Vagina (tissue), 2 donors: ENCODE measurements around the gene TSPAN4. TPM values are rescaled to one million over a fixed set of nuclear protein-coding genes. Genes with fewer than 3 reads are reported as not detected.

ENCODE experiments used
- DNase-seq, 2 donors: peaks; one replicate each; pipeline ENCODE4 v3.0.0-alpha.2; 2017; ENCODE audit errors: extremely low spot score in 2 of 2
- H3K27ac ChIP-seq: fragments of 200-600 bp; sonication (generic); one replicate; pipeline ENCODE4 v1.5.1; 2019
- H3K27me3 ChIP-seq: fragments of 200-600 bp; sonication (generic); one replicate; pipeline ENCODE4 v1.5.1; 2019
- H3K36me3 ChIP-seq, 2 donors: fragments of 200-600 bp; sonication (generic); one replicate each; pipeline ENCODE4 v1.5.1; 2017 to 2019
- H3K4me1 ChIP-seq: fragments of 200-600 bp; sonication (generic); one replicate; pipeline ENCODE4 v1.5.1; 2019
- H3K4me3 ChIP-seq, 2 donors: fragments of 200-600 bp; sonication (generic); 1 replicate in 1 of 2; 2 replicates in 1 of 2; pipeline ENCODE4 v1.5.1; 2016 to 2019
- H3K9me3 ChIP-seq: fragments of 200-600 bp; sonication (generic); one replicate; pipeline ENCODE4 v1.5.1; 2019
- POLR2A ChIP-seq, 2 donors: fragments of 450-650 bp; IDR thresholded peaks; one replicate each; pipeline ENCODE4 v1.6.1; 2017; ENCODE audit warnings: antibody characterized with exemption in 2 of 2, mild to moderate bottlenecking in 2 of 2, moderate library complexity in 2 of 2
- POLR2AphosphoS5 ChIP-seq, 2 donors: sonication (generic); formaldehyde crosslinking; IDR thresholded peaks; one replicate each; pipeline ENCODE4 v1.9.0; 2017; ENCODE audit warnings: antibody characterized with exemption in 2 of 2, mild to moderate bottlenecking in 2 of 2, low read depth in 1 of 2; ENCODE audit not compliant: insufficient read depth in 1 of 2
- intact Hi-C: fragments of 100-400 bp; cut with DNase I; formaldehyde crosslinking; loops from one replicate; pipeline ENCODE4 v1.15.1; 2023
- total RNA-seq: library from RNA; depleted of rRNA; stranded (reverse); fragments of >200 nt; gene quantifications from one replicate; pipeline ENCODE4 v1.2.3, GENCODE V29; 2016
- TF ChIP-seq, protein P1 (sequence below), 3 experiments: fragments of 450-650 bp in 2 of 3; fragments of 200-600 bp in 1 of 3; sonication (generic) in 1 of 3; IDR thresholded peaks; one replicate each; pipeline ENCODE4 v1.5.1; 2017 to 2019; ENCODE audit warnings: antibody characterized with exemption in 3 of 3, mild to moderate bottlenecking in 2 of 3, moderate library complexity in 2 of 3

The TSPAN4 gene
- total RNA-seq, 1 donor from 2014 or later = 99.0 TPM

DNA sequence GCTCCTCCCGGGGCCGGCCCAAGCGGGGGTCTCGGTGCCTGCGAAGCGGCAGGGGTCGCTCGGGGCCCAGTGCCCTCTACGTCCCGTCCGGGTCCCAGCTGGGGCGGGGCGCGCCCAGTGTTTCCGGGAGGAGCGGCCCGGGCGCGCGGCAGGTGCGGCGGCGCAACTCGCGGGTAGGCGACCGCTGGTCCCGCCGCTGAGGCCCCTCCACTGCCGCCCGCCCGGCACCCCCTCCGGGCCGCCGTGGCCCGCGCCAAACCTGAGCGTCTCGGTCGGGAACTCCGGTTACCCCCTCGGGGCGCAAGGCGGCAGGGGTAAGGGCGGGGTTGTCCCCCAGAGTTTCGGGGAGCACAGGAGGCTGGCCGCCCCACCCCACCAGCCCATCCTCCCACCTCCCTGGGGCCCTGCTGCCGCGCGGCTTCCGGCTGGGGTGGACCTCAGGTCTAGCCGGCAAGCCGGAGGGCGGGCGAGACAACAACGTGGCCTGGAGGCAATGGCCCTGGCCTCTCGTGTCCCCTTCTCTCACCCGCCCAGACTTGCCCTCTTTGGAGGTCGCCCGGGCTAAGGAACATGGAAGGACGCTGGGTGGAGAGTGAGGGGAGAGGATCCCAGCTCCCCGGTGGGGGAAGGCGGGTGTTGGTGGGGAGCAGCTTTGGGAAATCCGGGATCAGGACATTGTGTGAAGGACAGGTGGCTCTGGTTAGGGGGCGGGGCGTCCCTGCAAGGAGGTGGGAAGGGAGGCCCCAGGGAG, 15.3 kb upstream of the TSPAN4 start:
- Histone ChIP-seq H3K4me3 (peak overlapping the region; percentile 33 to 36), H3K4me1 (peaks cover 59% of the 10 kb centered on the region), H3K36me3 (peaks cover 0 to 27% of the 10 kb centered on the region in 2 donors), H3K27me3 (no peaks in the 10 kb centered on the region), H3K27ac (no peak overlapping the region), H3K9me3 (no peaks in the 10 kb centered on the region)
- no peak for DNase-seq
- intact Hi-C loops = no loop called here
- TF ChIP-seq POLR2A (IDR thresholded peaks at IDR 0.05) (no peak), POLR2AphosphoS5 (IDR thresholded peaks at IDR 0.05; ENCODE audit: insufficient read depth in 1 of 2, low read depth in 1 of 2) (no peak)
- TF ChIP-seq, protein P1, sequence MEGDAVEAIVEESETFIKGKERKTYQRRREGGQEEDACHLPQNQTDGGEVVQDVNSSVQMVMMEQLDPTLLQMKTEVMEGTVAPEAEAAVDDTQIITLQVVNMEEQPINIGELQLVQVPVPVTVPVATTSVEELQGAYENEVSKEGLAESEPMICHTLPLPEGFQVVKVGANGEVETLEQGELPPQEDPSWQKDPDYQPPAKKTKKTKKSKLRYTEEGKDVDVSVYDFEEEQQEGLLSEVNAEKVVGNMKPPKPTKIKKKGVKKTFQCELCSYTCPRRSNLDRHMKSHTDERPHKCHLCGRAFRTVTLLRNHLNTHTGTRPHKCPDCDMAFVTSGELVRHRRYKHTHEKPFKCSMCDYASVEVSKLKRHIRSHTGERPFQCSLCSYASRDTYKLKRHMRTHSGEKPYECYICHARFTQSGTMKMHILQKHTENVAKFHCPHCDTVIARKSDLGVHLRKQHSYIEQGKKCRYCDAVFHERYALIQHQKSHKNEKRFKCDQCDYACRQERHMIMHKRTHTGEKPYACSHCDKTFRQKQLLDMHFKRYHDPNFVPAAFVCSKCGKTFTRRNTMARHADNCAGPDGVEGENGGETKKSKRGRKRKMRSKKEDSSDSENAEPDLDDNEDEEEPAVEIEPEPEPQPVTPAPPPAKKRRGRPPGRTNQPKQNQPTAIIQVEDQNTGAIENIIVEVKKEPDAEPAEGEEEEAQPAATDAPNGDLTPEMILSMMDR (IDR thresholded peaks at IDR 0.05) = no peak

- Histone ChIP-seq H3K27ac (no peak within 1 kb of the TSS), H3K4me1 (peaks cover 61% of the 10 kb centered on the region), H3K9me3 (no peaks in the 10 kb centered on the region), H3K36me3 (peaks cover 0 to 22% of the 10 kb centered on the region in 2 donors), H3K4me3 (peak within 1 kb of the TSS; percentile 33 to 36), H3K27me3 (no peaks in the 10 kb centered on the region)
- intact Hi-C loops = no loop called here
- TF ChIP-seq, protein P1 (IDR thresholded peaks at IDR 0.05) = no peak
- TF ChIP-seq POLR2A (IDR thresholded peaks at IDR 0.05) (no peak), POLR2AphosphoS5 (IDR thresholded peaks at IDR 0.05; ENCODE audit: insufficient read depth in 1 of 2, low read depth in 1 of 2) (no peak)
- no peak for DNase-seq
Observed at GRCh38 chr11:827897-828192, 14.8 kb upstream of the TSPAN4 start, which contains the start of gene CRACR2B. TSS of gene CRACR2B (plus strand) at chr11:827919. CDS start at chr11:828608, 689 bp downstream.

- Histone ChIP-seq H3K27me3 (no peaks in the 10 kb centered on the region), H3K27ac (no peak overlapping the region), H3K36me3 (peaks cover 0 to 17% of the 10 kb centered on the region in 2 donors), H3K4me3 (peak overlapping the region in 1 of 2 donors; percentile 42), H3K4me1 (peaks cover 65% of the 10 kb centered on the region), H3K9me3 (no peaks in the 10 kb centered on the region)
- DNase-seq = no peak
- intact Hi-C loops = no loop called here
- TF ChIP-seq POLR2A (IDR thresholded peaks at IDR 0.05) (no peak), POLR2AphosphoS5 (IDR thresholded peaks at IDR 0.05; ENCODE audit: insufficient read depth in 1 of 2, low read depth in 1 of 2) (no peak)
- TF ChIP-seq, protein P1 (IDR thresholded peaks at IDR 0.05) = no peak
Observed at GRCh38 chr11:828506-829175, 14.0 kb upstream of the TSPAN4 start.

DNA sequence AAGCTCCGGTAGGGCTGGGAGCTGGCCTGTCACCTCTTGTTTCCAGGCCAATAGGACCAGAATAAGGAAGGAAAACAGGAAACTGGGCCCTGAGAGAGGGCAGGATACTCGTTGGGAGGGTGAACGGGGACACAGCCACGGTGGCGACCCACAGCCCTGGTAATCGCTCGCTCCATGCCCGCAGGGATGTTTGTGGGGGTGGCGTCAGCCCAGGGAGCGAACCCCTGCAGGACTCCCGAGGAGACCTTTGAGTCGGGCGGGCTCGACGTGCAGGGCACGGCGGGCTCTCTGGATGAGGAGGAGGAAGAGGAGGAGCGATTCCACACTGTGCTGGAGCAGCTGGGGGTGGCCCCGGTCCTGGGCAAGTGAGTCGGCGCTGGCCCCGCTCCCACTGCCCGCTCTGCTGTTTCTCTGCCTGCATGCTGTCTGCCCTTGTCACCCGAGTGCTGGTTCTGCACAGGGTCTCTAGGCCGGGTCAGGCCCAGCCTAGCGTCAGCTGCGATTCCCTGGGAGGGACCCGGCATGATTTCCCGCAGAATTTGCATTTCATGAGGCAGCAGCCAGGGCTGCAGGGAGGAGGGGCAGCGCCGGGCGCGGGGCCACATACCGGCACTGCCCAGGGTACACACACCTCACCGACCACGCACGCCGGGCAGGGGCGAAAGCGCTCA, 13.3 kb upstream of the TSPAN4 start:
- intact Hi-C loops = no loop called here
- peak overlapping the region; percentile 38 to 42 for H3K4me3 ChIP-seq
- DNase-seq = no peak
- H3K27me3 ChIP-seq = no peaks in the 10 kb centered on the region
- peaks cover 0 to 11% of the 10 kb centered on the region in 2 donors for H3K36me3 ChIP-seq
- peaks cover 72% of the 10 kb centered on the region for H3K4me1 ChIP-seq
- no peak for TF ChIP-seq POLR2A (IDR thresholded peaks at IDR 0.05)
- peak; percentile 26 to 54 for TF ChIP-seq POLR2AphosphoS5 (IDR thresholded peaks at IDR 0.05; ENCODE audit: insufficient read depth in 1 of 2, low read depth in 1 of 2)
- H3K27ac ChIP-seq = no peak overlapping the region
- H3K9me3 ChIP-seq = no peaks in the 10 kb centered on the region

DNA sequence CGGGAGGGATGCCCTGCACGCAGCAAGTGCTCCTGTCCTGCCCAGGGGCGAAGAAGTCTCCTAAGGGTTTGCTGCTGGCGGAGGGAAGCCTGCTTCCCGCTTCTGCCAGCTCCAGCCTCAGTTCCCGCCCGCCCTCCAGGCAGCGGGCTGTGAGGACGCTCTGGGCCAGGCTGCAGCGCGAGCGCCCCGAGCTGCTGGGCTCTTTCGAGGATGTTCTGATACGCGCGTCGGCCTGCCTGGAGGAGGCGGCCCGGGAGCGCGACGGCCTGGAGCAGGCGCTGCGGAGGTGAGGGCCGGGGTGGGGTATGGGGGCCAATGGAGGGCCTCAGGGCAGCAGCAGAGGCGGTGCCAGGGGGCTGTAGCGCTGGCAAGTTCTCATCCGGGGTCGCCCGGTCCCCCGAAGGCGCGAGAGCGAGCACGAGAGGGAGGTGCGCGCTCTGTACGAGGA, 12.8 kb upstream of the TSPAN4 start:
- DNase-seq = no peak
- H3K9me3 ChIP-seq = no peaks in the 10 kb centered on the region
- intact Hi-C loops = no loop called here
- H3K36me3 ChIP-seq = peaks cover 0 to 5% of the 10 kb centered on the region in 2 donors
- no peak overlapping the region for H3K27ac ChIP-seq
- no peaks in the 10 kb centered on the region for H3K27me3 ChIP-seq
- TF ChIP-seq, protein P1 (IDR thresholded peaks at IDR 0.05) = no peak
- TF ChIP-seq POLR2A (IDR thresholded peaks at IDR 0.05) (no peak), POLR2AphosphoS5 (IDR thresholded peaks at IDR 0.05; ENCODE audit: insufficient read depth in 1 of 2, low read depth in 1 of 2) (peak in 1 of 2 donors; percentile 6)
- peak overlapping the region; percentile 38 to 42 for H3K4me3 ChIP-seq
- peaks cover 77% of the 10 kb centered on the region for H3K4me1 ChIP-seq
